ENCODE measurements around the gene MEMO1.

- TF ChIP-seq CTCF (IDR thresholded peaks at IDR 0.05) (no peak), ZFX (IDR thresholded peaks at IDR 0.05; ENCODE audit: borderline replicate concordance) (no peak)
Measured at GRCh38 chr2:32012872-32013271, 2.1 kb upstream of the MEMO1 start.

All from 22Rv1 (cell line).